ENCODE measurements around the gene MRFAP1. TPM values are rescaled to one million over a fixed set of nuclear protein-coding genes. Genes with fewer than 3 reads are reported as not detected.
A peak's percentile ranks its signal among the peaks of the same experiment; 100 is the strongest.

The MRFAP1 gene
- total and polyA plus RNA-seq, 8 donors = 256 to 399 (median 370) TPM

- H3K9me3 ChIP-seq = no peaks in the 10 kb centered on the region
- peaks cover 0 to 8% of the 10 kb centered on the region in 2 donors for H3K4me1 ChIP-seq
- intact Hi-C loops (cut with DNase I) = no loop called here
- TF ChIP-seq, protein P1, sequence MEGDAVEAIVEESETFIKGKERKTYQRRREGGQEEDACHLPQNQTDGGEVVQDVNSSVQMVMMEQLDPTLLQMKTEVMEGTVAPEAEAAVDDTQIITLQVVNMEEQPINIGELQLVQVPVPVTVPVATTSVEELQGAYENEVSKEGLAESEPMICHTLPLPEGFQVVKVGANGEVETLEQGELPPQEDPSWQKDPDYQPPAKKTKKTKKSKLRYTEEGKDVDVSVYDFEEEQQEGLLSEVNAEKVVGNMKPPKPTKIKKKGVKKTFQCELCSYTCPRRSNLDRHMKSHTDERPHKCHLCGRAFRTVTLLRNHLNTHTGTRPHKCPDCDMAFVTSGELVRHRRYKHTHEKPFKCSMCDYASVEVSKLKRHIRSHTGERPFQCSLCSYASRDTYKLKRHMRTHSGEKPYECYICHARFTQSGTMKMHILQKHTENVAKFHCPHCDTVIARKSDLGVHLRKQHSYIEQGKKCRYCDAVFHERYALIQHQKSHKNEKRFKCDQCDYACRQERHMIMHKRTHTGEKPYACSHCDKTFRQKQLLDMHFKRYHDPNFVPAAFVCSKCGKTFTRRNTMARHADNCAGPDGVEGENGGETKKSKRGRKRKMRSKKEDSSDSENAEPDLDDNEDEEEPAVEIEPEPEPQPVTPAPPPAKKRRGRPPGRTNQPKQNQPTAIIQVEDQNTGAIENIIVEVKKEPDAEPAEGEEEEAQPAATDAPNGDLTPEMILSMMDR (IDR thresholded peaks at IDR 0.05) = no peak
- H3K36me3 ChIP-seq = no peaks in the 10 kb centered on the region
- no peaks in the 10 kb centered on the region for H3K27me3 ChIP-seq
- H3K4me3 ChIP-seq = no peak overlapping the region
- DNase-seq (no peak), ATAC-seq (no peak)
- no peak overlapping the region for H3K27ac ChIP-seq
These were observed 5.7 kb upstream of the MRFAP1 start for GRCh38 chr4:6634746-6635145.

DNA sequence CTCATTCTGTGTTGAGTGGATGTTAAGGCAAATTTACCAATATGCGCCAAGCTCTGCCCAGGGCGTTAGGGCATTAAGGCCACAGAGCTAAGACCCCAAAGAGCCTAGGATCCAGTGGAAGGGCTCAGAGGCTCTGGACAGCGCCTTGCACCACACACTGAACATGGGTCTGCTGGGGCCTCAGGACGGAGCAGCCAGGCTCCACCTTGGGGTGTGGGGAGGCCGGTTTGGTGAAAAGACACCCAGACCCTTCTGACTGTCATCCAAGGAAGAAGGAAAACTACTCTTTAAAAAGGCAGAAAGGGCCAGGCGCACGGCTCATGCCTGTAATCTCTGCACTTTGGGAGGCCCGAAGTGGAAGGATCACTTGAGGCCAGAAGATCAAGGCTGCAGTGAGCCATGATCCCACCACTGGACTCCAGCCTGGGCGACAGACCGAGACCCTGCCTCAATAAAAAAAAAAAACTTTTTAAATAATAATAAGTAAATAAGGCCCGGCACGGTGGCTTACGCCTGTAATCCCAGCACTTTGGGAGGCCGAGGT lies 1.3 kb upstream of the MRFAP1 start:
- H3K9me3 ChIP-seq = no peaks in the 10 kb centered on the region
- H3K4me3 ChIP-seq = no peak overlapping the region
- peaks cover 9 to 29% of the 10 kb centered on the region in 2 donors for H3K4me1 ChIP-seq
- intact Hi-C loops (cut with DNase I) = no loop called here
- DNase-seq = peak in 1 of 4 donors; percentile 71
- TF ChIP-seq, protein P1 (IDR thresholded peaks at IDR 0.05) = no peak
- no peaks in the 10 kb centered on the region for H3K27me3 ChIP-seq
- peaks cover 0 to 17% of the 10 kb centered on the region in 2 donors for H3K36me3 ChIP-seq
- no peak overlapping the region for H3K27ac ChIP-seq
- no peak for ATAC-seq

GRCh38 chr4:6641164-6641970 lies 882 bp downstream of the MRFAP1 start:
- peak; percentile 29 to 86 (median 56) for DNase-seq
- H3K27ac ChIP-seq = peak overlapping the region; percentile 90 to 94
- TF ChIP-seq, protein P1 (IDR thresholded peaks at IDR 0.05) = no peak
- ATAC-seq = peak; percentile 71
- peaks cover 9 to 29% of the 10 kb centered on the region in 2 donors for H3K4me1 ChIP-seq
- peak overlapping the region; percentile 72 to 89 for H3K4me3 ChIP-seq
- intact Hi-C loops (cut with DNase I) = no loop called here
- no peaks in the 10 kb centered on the region for H3K27me3 ChIP-seq
- peaks cover 0 to 17% of the 10 kb centered on the region in 2 donors for H3K36me3 ChIP-seq
- H3K9me3 ChIP-seq = no peaks in the 10 kb centered on the region

- Histone ChIP-seq H3K36me3 (peaks cover 0 to 17% of the 10 kb centered on the region in 2 donors), H3K4me1 (peaks cover 9 to 29% of the 10 kb centered on the region in 2 donors), H3K9me3 (no peaks in the 10 kb centered on the region), H3K27ac (peak overlapping the region; percentile 90 to 94), H3K27me3 (no peaks in the 10 kb centered on the region), H3K4me3 (peak overlapping the region; percentile 72 to 89)
- no peak for ATAC-seq
- DNase-seq = no peak
- intact Hi-C loops (cut with DNase I) = no loop called here
- TF ChIP-seq, protein P1 (IDR thresholded peaks at IDR 0.05) = no peak
These were observed 1.5 kb downstream of the MRFAP1 start for GRCh38 chr4:6641971-6642320.

GRCh38 chr4:6643141-6643847 lies 2.8 kb downstream of the MRFAP1 start:
- DNase-seq (no peak), ATAC-seq (no peak)
- intact Hi-C loops (cut with DNase I) = no loop called here
- Histone ChIP-seq H3K27me3 (no peaks in the 10 kb centered on the region), H3K9me3 (no peaks in the 10 kb centered on the region), H3K4me3 (peak overlapping the region in 1 of 2 donors; percentile 0), H3K36me3 (peaks cover 0 to 17% of the 10 kb centered on the region in 2 donors), H3K27ac (no peak overlapping the region), H3K4me1 (peaks cover 9 to 29% of the 10 kb centered on the region in 2 donors)
- TF ChIP-seq, protein P1 (IDR thresholded peaks at IDR 0.05) = no peak
